Pulmonary artery endothelial cell (primary cell): ENCODE measurements around the gene MS4A14. TPM values are rescaled to one million over a fixed set of nuclear protein-coding genes. Genes with fewer than 3 reads are reported as not detected.

ENCODE experiments used
- total RNA-seq: library from RNA; depleted of rRNA; stranded (reverse); fragments of >200 nt; gene quantifications from 2 replicates; pipeline ENCODE4 v1.2.3, GENCODE V29; 2014

Gene MS4A14
- total RNA-seq, 1 donor from 2014 or later, result not detected

Other genes with a start within 250 kb of the MS4A14 start
- 0.33 and 0.60 TPM in 2 replicates for gene MS4A6A, start 213.4 kb upstream of the MS4A14 start, total RNA-seq
- gene MS4A4E, start 153.3 kb upstream of the MS4A14 start, total RNA-seq, result not detected in 2 replicates
- not detected in 2 replicates for gene MS4A4A, start 115.8 kb upstream of the MS4A14 start, total RNA-seq
- gene MS4A6E, start 69.2 kb upstream of the MS4A14 start, total RNA-seq, result not detected in 2 replicates
- gene MS4A7, start 17.9 kb upstream of the MS4A14 start, total RNA-seq, result not detected in 2 replicates
- gene MS4A5, start 33.1 kb downstream of the MS4A14 start, total RNA-seq, result not detected in 2 replicates
- not detected in 2 replicates for gene MS4A1, start 59.4 kb downstream of the MS4A14 start, total RNA-seq
- gene MS4A12, start 96.3 kb downstream of the MS4A14 start, total RNA-seq, result not detected in 2 replicates
- not detected in 2 replicates for gene MS4A13, start 118.9 kb downstream of the MS4A14 start, total RNA-seq